IMR-90 (cell line): Measurements from ENCODE around the gene EPHB1.

Experiments
- CTCF ChIP-seq: conservative IDR thresholded peaks from 2 replicates; pipeline ENCODE4 v1.5.1; 2012; ENCODE audit warnings: mild to moderate bottlenecking, low read depth, low read length, improper control_type of control experiment
- FOS ChIP-seq: fragments of 150-350 bp; IDR thresholded peaks from 2 replicates; pipeline ENCODE4 v1.6.1; 2016; ENCODE audit warnings: low read depth, low read length
- MXI1 ChIP-seq: IDR thresholded peaks from 2 replicates; pipeline ENCODE4 v1.6.1; 2012; ENCODE audit warnings: low read depth, mild to moderate bottlenecking, low read length, moderate library complexity, borderline replicate concordance
- POLR2A ChIP-seq: IDR thresholded peaks from 2 replicates; pipeline ENCODE4 v1.6.1; 2012; ENCODE audit warnings: mild to moderate bottlenecking, low read depth, low read length
- RAD21 ChIP-seq: IDR thresholded peaks from 2 replicates; pipeline ENCODE4 v1.6.1; 2012; ENCODE audit warnings: low read length, improper control_type of control experiment
- RCOR1 ChIP-seq: IDR thresholded peaks from 2 replicates; pipeline ENCODE4 v1.6.1; 2012; ENCODE audit warnings: mild to moderate bottlenecking, low read length, improper control_type of control experiment; ENCODE audit not compliant: insufficient replicate concordance

- TF ChIP-seq CTCF (no peak), RCOR1 (no peak), MXI1 (no peak), FOS (no peak), POLR2A (no peak), RAD21 (no peak)
These were observed 440.5 kb downstream of the EPHB1 start for GRCh38 chr3:135235541-135235940.
